CD14-positive monocyte (primary cell): ENCODE measurements around the gene EEFSEC. TPM values are rescaled to one million over a fixed set of nuclear protein-coding genes. Genes with fewer than 3 reads are reported as not detected.

Experiments used
- DNase-seq, 3 donors: peaks; one replicate each; pipeline ENCODE4 v3.0.0-alpha.2; 2011 to 2022
- H2AFZ ChIP-seq: 2 replicates; pipeline ENCODE4 v1.6.0; 2012; ENCODE audit warnings: mild to moderate bottlenecking, low read depth, low read length, inconsistent platforms; ENCODE audit not compliant: insufficient read depth, poor library complexity, severe bottlenecking
- H3K27ac ChIP-seq, 2 donors: 1 replicate in 1 of 2; 2 replicates in 1 of 2; pipeline ENCODE4 v1.5.1; 2012 to 2013; ENCODE audit warnings: low read length in 2 of 2, control low read depth in 1 of 2, inconsistent platforms in 1 of 2, low read depth in 1 of 2, mild to moderate bottlenecking in 1 of 2
- H3K27me3 ChIP-seq, 2 donors: one replicate each; pipeline versions ENCODE4 v1.6.0 to v1.6.1; 2011 to 2013; ENCODE audit warnings: low read length in 2 of 2; ENCODE audit not compliant: control insufficient read depth in 2 of 2, insufficient read depth in 2 of 2
- H3K36me3 ChIP-seq, 2 donors: replicated peaks in 1 of 2; 1 replicate in 1 of 2; 2 replicates in 1 of 2; pipeline versions ENCODE4 v1.5.1 to v1.6.1; 2012 to 2013; ENCODE audit warnings: low read length in 2 of 2, control low read depth in 1 of 2, inconsistent platforms in 1 of 2, mild to moderate bottlenecking in 1 of 2; ENCODE audit not compliant: insufficient read depth in 2 of 2, control insufficient read depth in 1 of 2
- H3K4me1 ChIP-seq, 2 donors: 1 replicate in 1 of 2; 2 replicates in 1 of 2; pipeline versions ENCODE4 v1.5.1 to v1.6.1; 2012 to 2013; ENCODE audit warnings: low read length in 2 of 2, control low read depth in 1 of 2, inconsistent platforms in 1 of 2, mild to moderate bottlenecking in 1 of 2, moderate library complexity in 1 of 2; ENCODE audit not compliant: insufficient read depth in 2 of 2, control insufficient read depth in 1 of 2
- H3K4me2 ChIP-seq: replicated peaks from 2 replicates; pipeline ENCODE3; 2012; ENCODE audit warnings: low read length, moderate library complexity, mild to moderate bottlenecking; ENCODE audit not compliant: poor library complexity, severe bottlenecking; ENCODE audit errors: extremely low read depth
- H3K4me3 ChIP-seq, 3 experiments: fragments of 200-600 bp in 1 of 3; sonication (generic) in 1 of 3; replicated peaks in 1 of 3; 1 replicate in 2 of 3; 2 replicates in 1 of 3; pipeline ENCODE4 v1.5.1; 2011 to 2013; ENCODE audit warnings: low read length in 3 of 3, mild to moderate bottlenecking in 3 of 3, control low read depth in 2 of 3, low read depth in 2 of 3, inconsistent platforms in 1 of 3, moderate library complexity in 1 of 3
- H3K79me2 ChIP-seq: 2 replicates; pipeline ENCODE4 v1.6.0; 2012; ENCODE audit warnings: mild to moderate bottlenecking, control low read depth, inconsistent platforms, low read length, moderate library complexity; ENCODE audit not compliant: insufficient read depth
- H3K9ac ChIP-seq: 2 replicates; pipeline ENCODE4 v1.6.0; 2017; ENCODE audit warnings: low read length, mild to moderate bottlenecking; ENCODE audit not compliant: insufficient read depth, poor library complexity, severe bottlenecking
- H3K9me3 ChIP-seq, 2 donors: replicated peaks in 1 of 2; 1 replicate in 1 of 2; 2 replicates in 1 of 2; pipeline versions ENCODE4 v1.5.1 to v1.6.1; 2012 to 2013; ENCODE audit warnings: low read length in 2 of 2, control low read depth in 1 of 2; ENCODE audit not compliant: control insufficient read depth in 1 of 2, insufficient read depth in 1 of 2
- H4K20me1 ChIP-seq: 2 replicates; pipeline ENCODE4 v1.6.0; 2012; ENCODE audit warnings: mild to moderate bottlenecking, low read length, control low read depth, moderate library complexity; ENCODE audit not compliant: insufficient read depth
- H3K27ac Mint-ChIP-seq, 7 donors: one replicate each; pipeline ENCODE4 v1.8.0; 2020; ENCODE audit warnings: mild to moderate bottlenecking in 7 of 7, mixed read lengths in 7 of 7, moderate library complexity in 6 of 7, inconsistent platforms in 2 of 7
- H3K27me3 Mint-ChIP-seq, 3 donors: one replicate each; pipeline ENCODE4 v1.8.0; 2021 to 2022; ENCODE audit warnings: low read depth in 3 of 3, mild to moderate bottlenecking in 3 of 3, mixed read lengths in 3 of 3, moderate library complexity in 3 of 3, inconsistent platforms in 1 of 3
- H3K36me3 Mint-ChIP-seq, 2 donors: one replicate each; pipeline ENCODE4 v1.8.0; 2020; ENCODE audit warnings: mixed read lengths in 2 of 2, inconsistent platforms in 1 of 2, mild to moderate bottlenecking in 1 of 2
- H3K4me1 Mint-ChIP-seq: one replicate; pipeline ENCODE4 v1.8.0; 2020; ENCODE audit warnings: mild to moderate bottlenecking, mixed read lengths
- H3K4me3 Mint-ChIP-seq, 2 donors: one replicate each; pipeline ENCODE4 v1.8.0; 2020; ENCODE audit warnings: mild to moderate bottlenecking in 2 of 2, mixed read lengths in 2 of 2, moderate library complexity in 1 of 2
- H3K9me3 Mint-ChIP-seq, 7 donors: one replicate each; pipeline ENCODE4 v1.8.0; 2020 to 2022; ENCODE audit warnings: mixed read lengths in 7 of 7, mild to moderate bottlenecking in 6 of 7, moderate library complexity in 6 of 7, inconsistent platforms in 2 of 7
- CTCF ChIP-seq: fragments of 200-600 bp; IDR thresholded peaks from one replicate; pipeline ENCODE4 v1.8.0; 2022; ENCODE audit warnings: antibody characterized with exemption, mild to moderate bottlenecking
- WGBS: methylation state at CpG from one replicate; pipeline ENCODE4 v1.1.5; 2013; ENCODE audit warnings: missing lambda C conversion rate; ENCODE audit not compliant: insufficient coverage; 5-methylcytosine and 5-hydroxymethylcytosine counted together
- intact Hi-C, 2 donors: fragments of 100-400 bp; cut with micrococcal nuclease; formaldehyde crosslinking; loops; one replicate each; pipeline versions ENCODE4 v1.15.0 to v1.15.1; 2023
- polyA plus RNA-seq, 3 donors: library from polyadenylated mRNA; depleted of rRNA in 1 of 3; unstranded in 2 of 3; stranded (reverse) in 1 of 3; fragments of 300-500 nt in 2 of 3; fragments of >200 nt in 1 of 3; fragmentation: Illumina TruSeq in 2 of 3; gene quantifications; 1 replicate in 2 of 3; 2 replicates in 1 of 3; pipeline ENCODE4 v1.2.3, GENCODE V29; 2012 to 2021

The EEFSEC gene
- polyA plus RNA-seq, 3 donors: 13.3 to 14.9 (median 14.9) TPM

GRCh38 chr3:128226795-128227395 is 73.6 kb downstream of the EEFSEC start:
- H3K4me1 Mint-ChIP-seq: peaks cover under 1% of the 10 kb centered on the region
- intact Hi-C loops: no loop called here
- no peak overlapping the region for H3K27ac Mint-ChIP-seq
- H3K9ac ChIP-seq: no peak overlapping the region
- no peak overlapping the region for H3K4me3 ChIP-seq
- H3K36me3 ChIP-seq: peaks cover 0 to 9% of the 10 kb centered on the region in 2 donors
- no peak overlapping the region for H3K27ac ChIP-seq
- H3K4me2 ChIP-seq: no peak overlapping the region
- H3K9me3 ChIP-seq: peaks cover 15 to 17% of the 10 kb centered on the region in 2 donors
- H3K4me3 Mint-ChIP-seq: no peak overlapping the region
- peaks cover 0 to 4% (median 0%) of the 10 kb centered on the region in 3 donors for H3K27me3 Mint-ChIP-seq
- H3K4me1 ChIP-seq: no peaks in the 10 kb centered on the region
- no peaks in the 10 kb centered on the region for H3K79me2 ChIP-seq
- H3K27me3 ChIP-seq: no peaks in the 10 kb centered on the region
- no peak overlapping the region for H2AFZ ChIP-seq
- H3K9me3 Mint-ChIP-seq: peaks cover 4 to 16% (median 13%) of the 10 kb centered on the region in 7 donors
- DNase-seq: peak in 1 of 3 donors; percentile 8
- H3K36me3 Mint-ChIP-seq: peaks cover 9 to 10% of the 10 kb centered on the region in 2 donors
- peaks cover 9% of the 10 kb centered on the region for H4K20me1 ChIP-seq
- WGBS: 66% methylated on average over 5 of the region's 5 CpGs
- TF ChIP-seq CTCF: peak; percentile 64

GRCh38 chr3:128227507-128227906 is 74.2 kb downstream of the EEFSEC start:
- H3K4me1 ChIP-seq: no peaks in the 10 kb centered on the region
- Mint-ChIP-seq H3K36me3 (peaks cover 9 to 10% of the 10 kb centered on the region in 2 donors), H3K27ac (no peak overlapping the region), H3K27me3 (peaks cover 0 to 4% (median 0%) of the 10 kb centered on the region in 3 donors), H3K4me3 (no peak overlapping the region), H3K9me3 (peaks cover 2 to 12% (median 10%) of the 10 kb centered on the region in 7 donors), H3K4me1 (peaks cover 4% of the 10 kb centered on the region)
- DNase-seq: no peak
- no peaks in the 10 kb centered on the region for H3K27me3 ChIP-seq
- no peak overlapping the region for H3K27ac ChIP-seq
- WGBS: 100% methylated on average over 2 of the region's 4 CpGs
- H4K20me1 ChIP-seq: peaks cover 9% of the 10 kb centered on the region
- H3K4me3 ChIP-seq: no peak overlapping the region
- H3K4me2 ChIP-seq: no peak overlapping the region
- peaks cover 11% of the 10 kb centered on the region in 2 donors for H3K9me3 ChIP-seq
- H2AFZ ChIP-seq: no peak overlapping the region
- H3K36me3 ChIP-seq: peaks cover 0 to 9% of the 10 kb centered on the region in 2 donors
- no peak overlapping the region for H3K9ac ChIP-seq
- no peak for TF ChIP-seq CTCF
- intact Hi-C loops: no loop called here
- no peaks in the 10 kb centered on the region for H3K79me2 ChIP-seq
